B cell (primary cell): ENCODE data around the gene C11orf16.

Experiments
- CTCF ChIP-seq: fragments of 200-600 bp; IDR thresholded peaks from one replicate; pipeline ENCODE4 v1.8.0; 2022; ENCODE audit warnings: antibody characterized with exemption, mild to moderate bottlenecking
- EZH2 ChIP-seq: IDR thresholded peaks from 2 replicates; pipeline ENCODE4 v1.6.1; 2012; ENCODE audit warnings: borderline replicate concordance, low read depth, mild to moderate bottlenecking, moderate library complexity, low read length; ENCODE audit not compliant: insufficient read depth, poor library complexity, severe bottlenecking

- TF ChIP-seq CTCF = no peak
- TF ChIP-seq EZH2 = no peak
These were observed 8.8 kb upstream of the C11orf16 start for GRCh38 chr11:8941341-8942103.
